Lower lobe of right lung (tissue), 2 donors: ENCODE results near the gene PCGF3. TPM values are rescaled to one million over a fixed set of nuclear protein-coding genes. Genes with fewer than 3 reads are reported as not detected.

Experiments used
- ATAC-seq, 2 donors: fragments of 200-7000 bp; cut with Tn5 transposase; one replicate each; pipeline ENCODE4 v1.9.1; 2020 to 2022; ENCODE audit warnings: mild to moderate bottlenecking in 2 of 2, moderate library complexity in 2 of 2
- DNase-seq: peaks from one replicate; pipeline ENCODE4 v3.0.0-alpha.2; 2020
- H3K27ac ChIP-seq: fragments of 200-600 bp; one replicate; pipeline ENCODE4 v1.8.0; 2022
- H3K27me3 ChIP-seq: fragments of 200-600 bp; one replicate; pipeline ENCODE4 v1.8.0; 2022; ENCODE audit warnings: low read depth
- H3K36me3 ChIP-seq: fragments of 200-600 bp; one replicate; pipeline ENCODE4 v1.8.0; 2022; ENCODE audit warnings: mild to moderate bottlenecking
- H3K4me1 ChIP-seq: fragments of 200-600 bp; one replicate; pipeline ENCODE4 v1.8.0; 2022
- H3K4me3 ChIP-seq: fragments of 200-600 bp; one replicate; pipeline ENCODE4 v1.8.0; 2022; ENCODE audit warnings: mild to moderate bottlenecking
- H3K9me3 ChIP-seq: fragments of 200-600 bp; one replicate; pipeline ENCODE4 v1.8.0; 2022
- CTCF ChIP-seq: fragments of 200-600 bp; IDR thresholded peaks from one replicate; pipeline ENCODE4 v1.8.0; 2022; ENCODE audit warnings: antibody characterized with exemption, mild to moderate bottlenecking
- intact Hi-C: fragments of 100-400 bp; cut with DNase I; formaldehyde crosslinking; loops from one replicate; pipeline ENCODE4 v1.11.0; 2022
- total RNA-seq: library from RNA; stranded (reverse); fragmentation: NEBNext Ultra II Directional; extraction: Animal tissue kit (Norgen Biotek cat#: 25700); gene quantifications from one replicate; pipeline ENCODE4 v1.2.1, GENCODE V29; 2021
- donor health status: DM: no; HTN: yes; CAD: no; lungs with severe emphysema.

The PCGF3 gene
- total RNA-seq, 1 donor from 2014 or later: 44.8 TPM

- intact Hi-C loops: no loop called here
- Histone ChIP-seq H3K4me3 (no peak overlapping the region), H3K9me3 (no peaks in the 10 kb centered on the region), H3K27ac (no peak overlapping the region), H3K27me3 (no peaks in the 10 kb centered on the region), H3K36me3 (peaks cover 53% of the 10 kb centered on the region), H3K4me1 (peaks cover 3% of the 10 kb centered on the region)
- TF ChIP-seq CTCF: no peak
- DNase-seq (peak; percentile 32), ATAC-seq (no peak)
Measured at GRCh38 chr4:760616-761015, 55.0 kb downstream of the PCGF3 start.

- Histone ChIP-seq H3K9me3 (no peaks in the 10 kb centered on the region), H3K36me3 (peaks cover 58% of the 10 kb centered on the region), H3K4me3 (no peak overlapping the region), H3K27me3 (no peaks in the 10 kb centered on the region), H3K4me1 (peaks cover 3% of the 10 kb centered on the region), H3K27ac (no peak overlapping the region)
- ATAC-seq (no peak), DNase-seq (peak; percentile 24)
- no peak for TF ChIP-seq CTCF
- intact Hi-C loops: no loop called here
Measured at GRCh38 chr4:761086-761485, 55.5 kb downstream of the PCGF3 start.

- no peaks in the 10 kb centered on the region for H3K27me3 ChIP-seq
- H3K4me1 ChIP-seq: peaks cover 3% of the 10 kb centered on the region
- H3K27ac ChIP-seq: no peak overlapping the region
- no peaks in the 10 kb centered on the region for H3K9me3 ChIP-seq
- intact Hi-C loops: no loop called here
- peaks cover 64% of the 10 kb centered on the region for H3K36me3 ChIP-seq
- no peak overlapping the region for H3K4me3 ChIP-seq
- no peak for TF ChIP-seq CTCF
- DNase-seq (peak; percentile 35), ATAC-seq (no peak)
Measured at GRCh38 chr4:761739-762138, 56.1 kb downstream of the PCGF3 start.

- intact Hi-C loops: no loop called here
- DNase-seq: peak; percentile 28
- H3K9me3 ChIP-seq: no peaks in the 10 kb centered on the region
- peaks cover 3% of the 10 kb centered on the region for H3K4me1 ChIP-seq
- H3K27me3 ChIP-seq: no peaks in the 10 kb centered on the region
- peaks cover 72% of the 10 kb centered on the region for H3K36me3 ChIP-seq
- H3K27ac ChIP-seq: no peak overlapping the region
- H3K4me3 ChIP-seq: no peak overlapping the region
- peak in 1 of 2 donors; percentile 19 for ATAC-seq
- TF ChIP-seq CTCF: no peak
Measured at GRCh38 chr4:762211-763190, 56.9 kb downstream of the PCGF3 start.

- TF ChIP-seq CTCF: no peak
- Histone ChIP-seq H3K4me1 (peaks cover 3% of the 10 kb centered on the region), H3K27ac (no peak overlapping the region), H3K4me3 (no peak overlapping the region), H3K27me3 (no peaks in the 10 kb centered on the region), H3K36me3 (peaks cover 80% of the 10 kb centered on the region), H3K9me3 (no peaks in the 10 kb centered on the region)
- DNase-seq (peak; percentile 32), ATAC-seq (no peak)
- intact Hi-C loops: no loop called here
Measured at GRCh38 chr4:763191-763810, 57.7 kb downstream of the PCGF3 start.
